Peyer's patch (tissue), 4 donors: ENCODE results near the gene CEBPZOS.

Experiments used
- POLR2A ChIP-seq, 2 donors: fragments of 450-650 bp; IDR thresholded peaks; one replicate each; pipeline ENCODE4 v1.5.1; 2017; ENCODE audit warnings: antibody characterized with exemption in 2 of 2, mild to moderate bottlenecking in 2 of 2, moderate library complexity in 2 of 2
- TF ChIP-seq, protein P1 (sequence below), 6 experiments: fragments of 450-650 bp in 4 of 6; fragments of 200-600 bp in 2 of 6; sonication (generic) in 1 of 6; IDR thresholded peaks; one replicate each; pipeline ENCODE4 v1.5.1; 2017 to 2019; ENCODE audit warnings: antibody characterized with exemption in 6 of 6, mild to moderate bottlenecking in 3 of 6, moderate library complexity in 1 of 6

- TF ChIP-seq, protein P1, sequence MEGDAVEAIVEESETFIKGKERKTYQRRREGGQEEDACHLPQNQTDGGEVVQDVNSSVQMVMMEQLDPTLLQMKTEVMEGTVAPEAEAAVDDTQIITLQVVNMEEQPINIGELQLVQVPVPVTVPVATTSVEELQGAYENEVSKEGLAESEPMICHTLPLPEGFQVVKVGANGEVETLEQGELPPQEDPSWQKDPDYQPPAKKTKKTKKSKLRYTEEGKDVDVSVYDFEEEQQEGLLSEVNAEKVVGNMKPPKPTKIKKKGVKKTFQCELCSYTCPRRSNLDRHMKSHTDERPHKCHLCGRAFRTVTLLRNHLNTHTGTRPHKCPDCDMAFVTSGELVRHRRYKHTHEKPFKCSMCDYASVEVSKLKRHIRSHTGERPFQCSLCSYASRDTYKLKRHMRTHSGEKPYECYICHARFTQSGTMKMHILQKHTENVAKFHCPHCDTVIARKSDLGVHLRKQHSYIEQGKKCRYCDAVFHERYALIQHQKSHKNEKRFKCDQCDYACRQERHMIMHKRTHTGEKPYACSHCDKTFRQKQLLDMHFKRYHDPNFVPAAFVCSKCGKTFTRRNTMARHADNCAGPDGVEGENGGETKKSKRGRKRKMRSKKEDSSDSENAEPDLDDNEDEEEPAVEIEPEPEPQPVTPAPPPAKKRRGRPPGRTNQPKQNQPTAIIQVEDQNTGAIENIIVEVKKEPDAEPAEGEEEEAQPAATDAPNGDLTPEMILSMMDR (IDR thresholded peaks at IDR 0.05), result no peak
- TF ChIP-seq POLR2A (IDR thresholded peaks at IDR 0.05), result no peak
These were observed 7.4 kb downstream of the CEBPZOS start for GRCh38 chr2:37203708-37204107.
